HG02759 (cell line): Measurements from ENCODE around the gene RTP5.
"Not testable (repeated sequence)": the region's sequence is repeated elsewhere in the genome, so short reads cannot be mapped to it uniquely, and the experiment has no call there.

Source experiments
- ATAC-seq: cut with Tn5 transposase; IDR thresholded peaks from one replicate; pipeline ENCODE4 v1.9.1; 2021; ENCODE audit warnings: mild to moderate bottlenecking, moderate library complexity; ENCODE audit not compliant: unreplicated experiment

RTP5 gene

DNA sequence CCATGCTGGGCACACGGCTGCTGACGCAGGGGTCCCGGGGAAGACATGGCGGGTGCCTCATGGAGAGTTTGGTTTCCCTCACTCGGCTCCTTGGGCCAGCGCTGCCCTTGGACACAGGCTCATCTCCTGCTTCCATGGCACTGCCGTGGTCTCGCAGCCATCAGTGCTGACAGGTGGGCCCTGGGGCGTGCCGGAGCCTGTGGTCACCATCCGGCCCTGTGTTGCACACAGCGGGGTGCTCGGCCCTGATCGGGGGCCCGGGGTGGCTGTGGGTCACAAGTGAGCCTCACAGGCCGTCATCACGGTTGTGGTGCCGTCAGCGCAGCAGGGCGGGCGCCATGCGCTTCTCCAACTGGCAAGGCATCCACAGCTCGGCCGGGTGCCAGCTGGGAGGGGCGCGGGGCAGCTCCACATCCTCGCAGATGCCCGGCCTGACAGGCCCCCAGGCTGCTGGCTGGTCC lies 582 bp downstream of the RTP5 start:
- ATAC-seq = no peak

DNA sequence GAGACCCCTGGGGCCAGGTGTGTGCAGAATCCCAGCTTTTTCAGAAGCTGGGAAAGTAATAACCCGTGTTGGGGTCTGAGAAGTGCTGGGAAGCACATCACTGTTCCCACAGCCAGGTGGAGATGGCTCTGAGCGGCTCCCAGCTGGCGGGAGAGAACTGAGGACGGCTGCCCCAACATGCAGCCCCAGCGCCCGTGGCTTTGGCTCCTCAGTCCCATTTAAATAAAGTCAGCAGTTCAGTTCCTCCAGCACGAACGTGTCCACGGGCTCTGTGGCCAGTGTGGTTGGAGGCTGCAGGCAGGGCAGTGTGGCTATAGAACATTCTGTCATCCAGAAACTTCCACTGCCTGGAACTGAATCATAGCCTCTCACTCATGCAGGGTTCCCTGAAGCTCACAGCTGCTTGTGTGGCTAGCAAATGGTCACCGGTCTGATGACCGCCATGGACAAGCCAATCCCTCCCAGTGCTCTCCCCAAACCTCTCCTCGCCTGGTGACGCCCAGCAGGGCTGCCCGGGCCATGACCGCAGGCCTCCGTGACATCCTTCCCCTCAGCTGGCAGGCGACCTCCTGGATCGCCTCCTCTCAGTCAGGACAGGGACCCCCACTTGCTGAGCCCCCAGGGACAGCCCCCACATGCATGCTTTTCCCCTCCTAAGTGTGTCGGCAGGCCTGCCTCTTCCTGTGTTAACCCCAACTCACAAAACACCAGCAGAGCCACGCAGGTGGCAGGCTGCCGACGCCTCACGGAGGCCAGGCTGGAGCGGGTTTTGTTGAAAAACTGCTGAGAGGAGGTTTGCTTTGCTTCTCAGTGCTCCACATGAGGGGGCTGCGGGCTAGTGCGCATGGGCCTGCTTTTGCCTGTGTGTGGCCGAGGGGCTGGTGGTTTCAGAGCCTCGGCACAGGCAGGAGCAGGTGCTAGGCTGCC lies 1.3 kb downstream of the RTP5 start:
- no peak for ATAC-seq

DNA sequence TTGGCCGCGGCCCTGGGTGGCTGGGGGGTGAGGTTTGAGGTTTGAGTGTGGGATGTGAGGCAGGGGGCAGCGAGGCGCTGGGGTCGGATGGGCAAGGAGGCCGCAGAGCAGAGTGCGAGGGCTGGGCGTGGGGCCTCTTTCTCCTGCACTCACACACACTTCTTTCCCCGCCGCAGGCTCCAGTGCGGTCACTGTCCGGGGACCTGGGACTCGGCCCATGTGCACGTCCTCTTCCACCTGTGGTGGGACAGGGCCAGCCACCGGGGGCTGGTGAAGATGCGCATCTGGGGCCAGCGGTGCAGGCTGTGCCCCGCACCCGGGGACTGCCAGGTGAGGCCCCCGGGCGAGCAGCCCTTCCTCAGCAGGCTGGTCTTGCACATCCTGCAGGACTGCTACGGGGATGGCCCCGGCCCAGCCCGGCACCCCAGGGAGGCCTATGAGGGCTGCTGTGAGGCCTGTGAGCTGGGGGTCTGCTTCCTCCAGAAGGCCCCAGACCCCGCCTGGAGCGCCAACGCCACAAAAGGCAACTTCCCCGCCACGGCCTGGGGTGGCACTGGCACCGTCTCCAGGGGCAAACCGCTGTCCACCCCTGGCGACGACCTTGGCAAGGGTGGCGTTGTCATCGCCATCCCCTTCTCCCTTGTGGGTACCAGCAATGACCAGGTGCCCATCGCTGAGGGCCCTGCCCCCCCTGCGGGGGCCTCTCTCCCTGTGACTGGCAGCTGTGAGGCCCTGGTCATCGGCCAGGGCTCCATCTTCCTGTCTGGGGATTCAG lies 2.2 kb downstream of the RTP5 start:
- no peak for ATAC-seq

DNA sequence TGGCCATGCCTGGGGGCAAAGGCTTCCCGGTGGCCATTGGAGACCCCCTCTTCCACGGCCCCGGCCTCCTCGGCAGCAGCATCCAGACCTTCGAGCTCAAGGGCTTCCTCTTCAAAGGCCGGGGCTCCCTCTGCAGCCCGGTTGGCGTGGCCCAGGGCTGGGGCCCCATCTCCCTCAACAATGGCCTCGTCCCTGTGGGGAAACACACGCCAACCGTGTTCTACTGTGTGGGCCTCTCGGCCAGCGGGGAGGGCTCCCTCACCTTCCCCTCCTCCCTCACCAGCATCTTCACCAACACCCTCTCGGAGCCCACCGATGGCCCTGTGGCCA lies 2.7 kb downstream of the RTP5 start:
- ATAC-seq = no peak

DNA sequence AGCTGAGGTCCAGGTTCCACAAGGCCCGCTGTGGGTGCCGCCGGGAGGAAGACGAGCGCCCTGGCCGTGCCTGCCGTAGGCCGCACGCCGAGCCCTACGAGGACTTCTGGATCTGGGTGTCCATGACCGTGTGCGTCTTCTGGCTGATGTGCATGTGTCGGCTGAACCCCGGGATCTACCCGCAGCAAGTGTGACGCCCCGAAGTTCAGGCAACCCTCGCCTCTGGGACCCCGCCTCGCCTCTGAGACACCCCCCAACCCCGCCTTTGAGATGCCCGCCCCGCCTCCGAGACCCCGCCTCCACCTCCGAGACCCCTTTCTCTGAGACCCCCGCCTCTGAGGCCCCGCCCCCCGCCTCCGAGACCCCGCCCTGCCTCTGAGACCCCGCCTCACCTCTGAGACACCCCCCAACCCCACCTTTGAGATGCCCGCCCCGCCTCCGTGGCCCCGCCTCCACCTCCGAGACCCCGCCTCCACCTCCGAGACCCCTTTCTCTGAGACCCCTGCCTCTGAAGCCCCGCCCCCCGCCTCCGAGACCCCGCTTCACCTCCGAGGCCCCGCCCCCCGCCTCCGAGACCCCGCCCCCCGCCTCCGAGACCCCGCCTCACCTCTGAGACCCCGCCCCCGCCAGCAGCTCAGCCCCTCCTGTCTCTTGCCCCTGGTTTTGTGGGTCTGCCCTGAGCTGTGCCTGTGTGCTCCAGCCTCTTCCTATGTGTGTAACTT lies 3.7 kb downstream of the RTP5 start:
- ATAC-seq = no peak

DNA sequence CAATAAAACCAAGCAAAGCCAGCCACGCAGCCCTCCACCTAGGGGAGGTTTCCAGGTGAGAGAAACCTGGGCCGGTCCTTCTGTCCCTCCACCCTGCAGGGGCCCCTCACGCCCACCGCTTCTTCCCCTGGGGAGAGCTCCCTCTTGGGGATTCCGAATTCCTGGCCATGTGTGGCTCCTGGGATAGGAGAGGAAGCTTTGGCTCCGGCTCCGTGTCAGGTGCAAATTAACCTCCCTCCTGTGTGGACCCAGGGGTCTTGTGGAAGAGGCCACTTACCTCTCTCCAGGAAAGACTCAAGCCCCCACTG lies 4.2 kb downstream of the RTP5 start:
- ATAC-seq = no peak

DNA sequence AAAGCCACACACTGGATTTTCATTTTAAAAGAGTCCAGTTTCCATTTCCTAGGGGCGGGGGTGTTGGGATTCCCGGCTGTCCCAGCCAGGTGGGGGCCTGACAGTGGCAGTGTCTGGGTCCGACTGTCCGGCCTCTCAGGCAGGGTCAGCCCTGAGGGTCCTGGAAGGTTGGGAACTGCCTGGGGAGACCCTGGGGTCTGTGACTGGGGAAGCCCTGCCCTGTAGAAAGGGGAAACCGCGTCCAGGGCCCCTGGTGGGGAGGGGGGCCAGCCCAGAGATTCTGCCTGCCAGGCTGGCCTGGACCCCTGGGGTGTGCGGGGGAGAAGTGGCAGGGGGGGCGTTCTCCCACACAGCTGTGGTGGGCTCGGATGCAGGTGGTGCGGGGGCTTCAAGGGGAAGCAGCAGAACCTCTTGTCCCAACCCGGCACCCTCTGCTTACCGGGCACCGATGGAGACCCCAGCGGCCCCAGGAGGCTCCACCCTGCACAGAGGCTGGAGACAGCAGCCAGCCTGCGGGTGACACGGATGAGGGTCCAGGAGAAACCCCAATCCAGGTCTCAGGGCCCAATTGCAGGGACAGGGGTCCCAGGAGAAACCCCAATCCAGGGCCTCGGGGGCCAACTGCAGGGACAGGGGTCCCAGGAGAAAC lies 4.9 kb downstream of the RTP5 start:
- no peak for ATAC-seq

DNA sequence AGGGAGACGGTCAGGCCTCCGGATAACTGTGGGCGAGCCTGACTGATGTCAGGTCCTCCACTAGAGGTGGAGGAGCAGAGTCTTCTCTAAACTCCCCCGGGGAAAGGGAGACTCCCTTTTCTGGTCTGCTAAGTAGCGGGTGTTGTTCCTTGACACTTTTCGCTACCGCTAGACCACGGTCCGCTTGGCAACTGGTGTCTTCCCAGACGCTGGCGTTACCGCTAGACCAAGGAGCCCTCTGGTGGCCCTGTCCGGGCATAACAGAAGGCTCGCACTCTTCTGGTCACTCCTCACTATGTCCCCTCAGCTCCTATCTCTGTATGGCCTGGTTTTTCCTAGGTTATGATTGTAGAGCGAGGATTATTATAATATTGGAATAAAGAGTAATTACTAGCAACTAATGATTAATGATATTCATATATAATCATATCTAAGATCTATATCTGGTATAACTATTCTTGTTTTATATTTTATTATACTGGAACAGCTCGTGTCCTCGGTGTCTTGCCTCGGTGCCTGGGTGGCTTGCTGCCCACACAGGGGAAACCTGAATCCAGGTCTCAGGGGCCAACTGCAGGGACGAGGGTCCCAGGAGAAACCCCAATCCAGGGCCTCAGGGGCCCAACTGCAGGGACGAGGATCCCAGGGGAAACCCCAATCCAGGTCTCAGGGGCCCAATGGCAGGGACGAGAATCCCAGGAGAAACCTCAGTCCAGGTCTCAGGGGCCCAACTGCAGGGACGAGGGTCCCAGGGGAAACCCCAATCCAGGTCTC lies 6.4 kb downstream of the RTP5 start:
- ATAC-seq = not testable (repeated sequence)

DNA sequence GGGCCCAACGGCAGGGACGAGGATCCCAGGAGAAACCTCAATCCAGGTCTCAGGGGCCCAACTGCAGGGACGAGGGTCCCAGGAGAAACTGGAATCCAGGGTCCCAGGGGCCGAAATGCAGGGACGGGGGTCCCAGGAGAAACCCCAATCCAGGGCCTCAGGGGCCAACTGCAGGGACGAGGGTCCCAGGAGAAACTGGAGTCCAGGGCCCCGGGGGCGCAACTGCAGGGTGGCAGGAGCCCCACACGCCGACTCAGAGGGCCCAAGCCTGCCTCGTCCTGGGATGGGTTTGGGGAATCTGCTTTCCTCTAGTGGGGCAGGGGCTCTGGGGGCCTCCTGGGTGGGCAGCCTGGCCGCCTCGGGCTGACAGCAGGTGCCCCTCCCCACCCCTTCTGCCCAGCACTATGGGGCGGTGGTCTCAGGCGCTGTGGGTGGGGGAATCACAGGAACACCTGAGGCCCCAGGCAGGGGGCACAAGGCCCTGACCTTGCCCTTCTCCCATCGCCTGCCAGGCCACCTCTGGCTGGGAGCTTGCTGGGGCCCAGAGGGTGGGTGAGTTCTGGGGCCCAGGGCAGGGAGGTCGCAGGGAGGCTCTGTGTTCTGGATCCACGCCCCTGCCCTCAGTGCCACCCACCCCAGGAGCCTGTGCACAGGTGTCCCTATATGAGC lies 7.1 kb downstream of the RTP5 start:
- no peak for ATAC-seq

DNA sequence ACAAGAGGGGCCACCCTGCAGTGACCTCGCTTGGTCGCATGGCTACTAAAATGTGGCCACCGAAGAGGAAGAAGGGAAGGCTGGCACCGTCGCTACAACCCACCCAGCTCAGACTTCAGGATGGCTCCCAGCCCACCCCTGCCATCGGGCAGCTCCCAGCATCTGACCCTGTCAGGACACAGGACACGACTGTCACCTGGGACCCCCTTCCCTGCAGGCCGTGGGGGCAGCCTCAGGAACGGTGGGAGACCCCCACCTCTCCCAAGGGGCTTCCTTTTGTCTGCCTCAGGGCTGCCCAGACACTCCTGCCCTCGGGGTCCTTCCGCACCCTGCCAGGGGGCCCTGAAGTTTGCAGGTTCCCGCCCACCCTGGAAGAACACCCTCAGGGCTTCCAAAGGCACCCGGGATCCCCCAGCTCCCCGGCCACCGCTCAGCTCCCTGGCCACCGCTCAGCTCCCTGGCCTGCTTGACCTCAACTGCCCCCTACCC lies 7.7 kb downstream of the RTP5 start:
- no peak for ATAC-seq

DNA sequence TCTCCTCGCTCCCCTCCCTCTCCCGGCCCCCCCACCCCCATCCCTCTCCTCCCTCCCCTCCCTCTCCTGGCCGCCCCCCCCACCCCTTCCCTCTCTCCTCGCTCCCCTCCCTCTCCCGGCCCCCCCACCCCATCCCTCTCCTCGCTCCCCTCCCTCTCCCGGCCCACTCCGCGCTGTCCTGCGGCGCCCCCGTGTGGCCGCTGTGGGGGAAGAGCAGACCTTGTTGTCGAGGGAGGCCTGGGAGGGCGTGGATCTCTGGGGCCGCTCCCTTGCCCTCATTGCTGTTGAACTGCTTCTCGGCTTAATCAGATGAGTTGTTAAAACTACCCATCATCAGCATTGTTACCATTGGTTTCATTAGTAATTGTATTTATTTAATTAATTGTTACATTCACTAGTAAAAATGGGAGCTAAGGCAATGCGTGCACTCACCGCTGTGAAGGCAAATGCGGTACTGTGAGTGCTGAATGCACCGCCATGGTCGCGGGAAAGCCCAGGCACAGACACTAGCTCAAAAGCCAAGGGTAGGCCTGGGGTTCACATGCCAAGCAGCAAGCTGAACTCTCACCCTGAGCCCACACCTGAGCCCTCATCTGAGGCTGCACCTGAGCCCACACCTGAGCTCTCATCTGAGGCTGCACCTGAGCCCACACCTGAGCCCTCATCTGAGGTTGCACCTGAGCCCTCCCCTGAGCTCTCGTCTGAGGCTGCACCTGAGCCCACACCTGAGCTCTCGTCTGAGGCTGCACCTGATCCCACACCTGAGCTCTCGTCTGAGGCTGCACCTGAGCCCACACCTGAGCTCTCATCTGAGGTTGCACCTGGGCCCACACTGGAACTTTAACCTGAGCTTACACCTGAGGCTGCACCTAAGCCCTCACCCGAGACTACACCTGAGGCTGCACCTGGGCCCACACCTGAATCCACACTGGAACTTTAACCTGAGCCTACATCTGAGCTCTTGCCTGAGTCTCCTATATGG lies 8.8 kb downstream of the RTP5 start:
- no peak for ATAC-seq

DNA sequence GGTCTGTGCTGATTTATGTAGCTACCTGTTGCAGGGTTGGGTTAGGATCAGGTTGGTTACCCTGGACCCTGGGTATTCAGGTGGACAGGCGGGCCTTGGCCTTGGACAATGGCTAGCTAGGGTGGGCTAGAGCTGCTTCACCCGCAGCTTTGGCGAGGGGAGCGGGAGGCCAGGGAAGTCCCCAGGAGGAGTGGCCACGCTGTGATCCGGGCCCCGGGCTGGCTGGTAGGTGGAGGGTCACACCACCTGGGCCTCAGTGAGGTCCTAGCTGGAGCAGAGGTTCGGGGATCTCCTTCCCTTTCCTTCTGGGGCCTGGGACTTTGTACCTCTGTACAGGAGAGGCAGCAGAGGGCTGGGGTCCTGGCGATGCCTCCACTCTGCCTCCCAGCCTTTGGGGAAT lies 9.8 kb downstream of the RTP5 start:
- no peak for ATAC-seq

DNA sequence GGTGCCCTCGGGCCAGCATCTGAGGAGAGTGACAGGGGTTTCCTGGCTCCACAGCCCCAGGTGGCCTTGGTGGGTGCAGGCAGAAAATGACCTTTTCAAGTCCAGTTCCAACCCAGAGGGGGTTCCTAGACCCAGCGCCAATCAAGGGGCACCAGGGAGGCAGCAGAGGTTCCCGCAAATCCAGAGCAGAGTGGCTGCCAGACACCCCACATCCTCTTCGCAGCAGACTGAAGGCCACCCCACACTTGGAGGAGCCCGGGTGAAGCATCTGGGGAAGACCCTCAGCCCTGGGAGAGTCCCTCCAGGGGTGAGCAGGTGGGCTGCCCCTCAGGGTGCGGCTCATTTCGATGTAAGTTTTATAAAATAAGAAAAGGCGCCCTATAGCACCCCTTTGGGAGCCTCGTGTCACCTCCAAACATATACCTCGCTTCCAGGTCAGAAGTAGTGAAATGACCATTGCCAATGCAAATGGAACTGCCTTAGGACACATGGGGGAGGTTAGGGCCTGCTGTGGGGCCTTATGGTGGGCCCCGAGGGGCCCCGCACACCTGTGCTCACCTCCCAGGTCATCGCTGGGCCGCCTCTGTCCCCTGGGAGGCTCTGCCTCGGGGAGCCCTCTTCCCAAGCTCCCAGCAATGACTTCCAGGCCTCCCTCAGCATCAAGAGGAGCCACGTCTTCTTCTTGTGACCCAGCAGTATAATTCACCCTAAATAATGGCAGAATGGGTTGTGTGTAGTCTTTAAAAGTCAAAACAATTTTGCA lies 11.0 kb downstream of the RTP5 start:
- no peak for ATAC-seq

DNA sequence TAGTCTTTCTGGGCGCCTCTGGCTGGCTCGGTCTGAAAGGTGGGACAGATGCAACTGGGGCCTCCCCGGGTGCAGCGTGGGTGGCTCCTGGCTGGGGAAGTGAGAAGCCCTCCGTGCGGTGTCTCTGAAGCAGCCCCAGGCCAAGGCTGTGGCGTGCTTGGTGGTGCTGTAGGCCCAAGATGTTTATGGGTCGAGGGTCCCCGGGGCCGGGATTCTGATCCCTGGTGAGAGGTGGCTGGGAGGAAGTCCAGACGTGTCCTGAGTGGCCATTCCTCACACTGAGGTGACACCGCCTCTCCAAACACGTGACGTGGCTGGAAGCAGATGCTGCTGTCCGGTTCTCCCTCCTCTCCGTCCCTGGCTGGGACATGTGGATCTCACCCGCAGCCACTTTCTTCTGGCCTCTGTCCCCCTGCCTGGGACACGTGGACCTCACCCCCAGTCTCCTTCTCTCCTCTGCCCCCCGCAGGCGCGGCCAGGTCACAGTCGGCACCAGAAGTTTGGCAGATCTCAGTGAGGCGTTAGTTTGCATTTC lies 12.6 kb downstream of the RTP5 start:
- ATAC-seq = peak; percentile 61

DNA sequence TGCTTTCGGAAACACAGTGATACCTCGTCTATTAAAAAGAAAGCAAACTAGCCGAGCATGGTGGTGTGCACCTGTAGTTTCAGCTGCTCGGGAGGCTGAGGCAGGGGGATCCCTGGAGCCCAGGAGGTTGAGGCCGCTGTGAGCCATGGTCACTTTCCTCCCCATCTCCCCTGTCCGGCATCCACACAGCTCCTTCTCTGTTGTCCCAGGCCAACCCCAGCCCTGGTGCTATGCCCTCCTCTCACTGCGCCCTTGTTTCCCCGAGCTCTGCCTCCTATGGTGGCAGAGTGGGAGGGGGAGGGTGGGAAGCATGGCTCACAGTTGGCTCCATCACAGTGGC lies 15.4 kb downstream of the RTP5 start:
- no peak for ATAC-seq

DNA sequence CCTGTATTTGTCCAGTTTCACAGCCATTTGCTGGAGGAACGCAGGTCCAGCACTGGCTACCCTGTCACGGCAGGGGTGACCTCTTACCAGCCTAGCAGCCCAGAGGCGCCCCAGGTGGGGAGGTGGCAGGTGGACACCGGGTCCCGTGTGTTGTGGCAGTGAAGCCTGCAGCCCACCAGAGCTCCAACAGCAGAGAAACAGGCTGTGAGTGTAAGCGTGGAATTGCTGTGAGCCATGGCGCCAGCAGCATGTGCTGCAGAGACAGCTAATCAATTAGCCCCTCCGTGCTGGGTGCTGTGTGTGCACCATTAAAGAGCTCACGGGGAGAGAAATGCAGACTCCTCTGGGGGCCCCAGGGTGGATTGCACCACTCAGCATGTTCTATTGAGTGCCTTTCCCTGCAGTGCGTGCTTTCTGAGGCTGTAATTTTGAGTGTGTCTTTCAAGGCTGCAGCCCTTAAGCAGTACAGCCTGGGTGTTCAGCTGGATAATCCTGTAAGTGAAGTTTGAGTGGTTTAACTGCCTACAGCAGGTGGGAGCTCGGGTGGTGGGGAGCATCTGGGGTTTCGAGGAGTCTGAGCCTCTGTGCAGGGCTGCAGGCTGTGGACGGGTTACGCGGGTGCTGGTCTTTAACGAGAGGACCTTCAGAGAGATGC lies 15.9 kb downstream of the RTP5 start:
- no peak for ATAC-seq

DNA sequence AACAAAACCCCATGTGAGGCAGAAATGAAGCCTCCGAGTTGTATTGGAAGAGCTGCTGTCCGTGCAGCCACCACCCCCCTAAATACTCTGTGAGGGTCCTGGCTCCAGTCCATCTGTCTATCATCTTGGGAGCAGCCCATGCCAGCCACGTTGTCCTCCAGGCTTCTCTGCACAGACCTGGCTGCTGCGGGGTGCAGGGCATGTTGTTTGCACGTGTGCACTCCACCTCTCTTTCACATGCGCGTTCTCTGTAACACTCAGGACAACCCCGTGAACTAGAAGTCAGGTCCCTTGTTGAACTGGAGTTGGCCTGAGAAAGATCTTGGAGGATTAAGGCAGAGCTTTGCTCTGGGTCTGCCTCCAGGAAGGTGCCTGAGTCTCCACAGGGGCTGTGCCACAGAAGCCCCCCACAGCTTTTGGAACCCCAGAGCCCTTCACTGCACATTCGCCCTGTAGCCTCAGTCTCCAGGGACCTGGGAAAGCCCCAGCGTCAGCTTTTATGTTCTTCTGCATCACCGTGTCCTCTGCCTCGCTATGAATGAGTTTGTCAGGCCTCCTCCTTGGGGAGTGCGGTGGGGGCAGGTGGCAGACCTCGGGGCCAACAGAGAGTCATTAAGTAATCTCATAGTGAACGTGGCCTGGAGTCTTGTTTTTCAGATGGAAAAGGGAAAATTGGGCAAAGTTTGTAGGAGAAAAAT lies 16.6 kb downstream of the RTP5 start:
- ATAC-seq = no peak
